Stimulated activated CD8-positive, alpha-beta memory T cell treated with anti-CD3 and anti-CD28 coated beads, Interleukin-7, amount 100 ng/mL, for 4 hours (primary cell): ENCODE measurements around the gene TBC1D22A.
"Not testable (repeated sequence)": the region's sequence is repeated elsewhere in the genome, so short reads cannot be mapped to it uniquely, and the experiment has no call there.

Experiments used
- DNase-seq, 2 donors: peaks; one replicate each; pipeline ENCODE4 v3.0.0-alpha.2; 2020; ENCODE audit warnings: low read depth in 2 of 2

TBC1D22A gene

DNA sequence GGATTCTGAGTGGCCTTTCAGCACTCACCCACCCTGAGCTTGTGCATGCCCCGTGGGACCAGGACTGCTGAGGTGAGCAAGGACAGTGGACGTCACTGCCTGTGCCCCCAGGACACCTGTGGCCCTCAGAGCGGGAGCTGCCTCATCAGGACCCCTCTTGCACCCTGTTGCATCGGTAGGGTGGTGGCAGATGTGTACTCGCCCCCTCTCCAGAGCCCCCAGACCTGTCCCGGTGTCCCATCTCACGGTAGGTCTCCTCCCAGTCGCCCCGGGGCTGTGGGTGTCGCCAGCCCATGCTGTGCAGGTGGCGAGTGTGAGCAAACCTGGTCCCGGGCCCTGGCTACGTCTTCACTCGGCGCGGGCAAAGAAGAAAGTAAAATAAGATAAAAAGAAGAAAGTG is 374.2 kb downstream of the TBC1D22A start:
- no peak for DNase-seq

DNA sequence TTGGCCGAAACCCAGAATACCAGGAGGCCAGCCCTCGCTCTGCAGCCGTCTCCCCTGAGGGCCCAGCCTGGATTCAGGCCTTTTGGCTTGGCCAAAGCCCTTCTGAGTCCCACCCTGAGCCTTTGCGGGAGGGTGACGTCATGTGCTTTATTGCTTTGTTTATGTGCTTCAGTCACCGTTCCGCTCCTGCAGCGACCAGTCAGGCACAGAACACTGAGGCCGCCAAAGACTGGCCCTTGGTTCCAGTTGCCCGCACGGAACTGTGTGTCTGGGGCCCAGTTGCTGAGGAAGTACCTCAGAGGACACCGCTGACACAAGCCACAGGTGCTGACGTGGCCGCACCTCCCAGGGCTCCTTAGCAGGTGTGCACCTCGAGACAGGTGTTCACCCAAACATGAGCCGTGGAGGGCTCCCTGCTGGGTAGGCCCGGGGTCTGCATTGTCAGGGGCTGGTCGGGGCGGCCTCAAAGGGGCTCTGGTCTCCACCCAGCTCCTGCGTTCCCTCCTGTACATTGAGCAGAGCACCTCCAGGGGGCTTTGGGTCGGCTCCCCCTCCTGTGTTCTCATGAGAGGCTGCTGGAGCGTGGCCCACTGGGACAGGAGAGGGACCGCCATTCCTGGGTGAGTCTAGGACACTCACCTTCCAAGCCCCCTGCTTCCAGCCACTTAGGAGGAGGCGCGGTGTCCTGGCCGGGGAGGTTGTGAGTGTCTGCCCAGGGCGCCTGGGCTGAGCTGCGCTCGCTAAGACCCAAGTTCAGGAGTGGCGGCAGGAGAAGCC is 376.8 kb downstream of the TBC1D22A start:
- DNase-seq: no peak

DNA sequence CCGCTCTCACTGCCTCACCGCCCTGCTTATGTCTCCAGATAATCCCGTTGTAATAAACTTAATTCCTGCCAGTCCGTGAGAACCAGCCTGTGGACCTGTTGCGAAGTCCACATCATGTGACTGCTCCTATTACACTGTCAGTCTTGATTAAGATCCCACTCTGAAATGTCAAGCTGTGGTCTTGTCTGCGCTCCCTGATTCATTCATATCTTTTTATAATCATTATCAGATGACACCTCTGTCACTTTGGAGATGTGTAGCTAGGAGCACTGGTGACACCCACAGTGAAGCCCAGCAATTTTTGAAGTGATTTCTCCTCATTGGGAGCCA is 377.3 kb downstream of the TBC1D22A start:
- DNase-seq: no peak

DNA sequence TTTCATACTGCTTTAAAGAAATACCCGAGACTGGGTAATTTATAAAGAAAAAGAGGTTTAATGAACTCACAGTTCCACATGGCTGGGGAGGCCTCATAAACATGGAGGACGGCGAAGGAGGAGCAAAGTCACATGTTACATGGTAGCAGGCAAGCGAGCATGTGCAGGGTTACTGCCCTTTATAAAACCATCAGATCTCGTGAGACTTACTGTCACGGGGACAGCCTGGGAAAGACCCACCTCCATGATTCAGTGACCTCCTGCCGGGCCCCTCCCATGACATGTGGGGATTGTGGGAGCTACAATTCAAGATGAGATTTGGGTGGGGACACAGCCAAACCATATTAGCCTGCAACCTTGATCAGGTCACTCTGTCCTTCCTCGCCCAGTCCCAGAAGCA is 378.5 kb downstream of the TBC1D22A start:
- not testable (repeated sequence) for DNase-seq

DNA sequence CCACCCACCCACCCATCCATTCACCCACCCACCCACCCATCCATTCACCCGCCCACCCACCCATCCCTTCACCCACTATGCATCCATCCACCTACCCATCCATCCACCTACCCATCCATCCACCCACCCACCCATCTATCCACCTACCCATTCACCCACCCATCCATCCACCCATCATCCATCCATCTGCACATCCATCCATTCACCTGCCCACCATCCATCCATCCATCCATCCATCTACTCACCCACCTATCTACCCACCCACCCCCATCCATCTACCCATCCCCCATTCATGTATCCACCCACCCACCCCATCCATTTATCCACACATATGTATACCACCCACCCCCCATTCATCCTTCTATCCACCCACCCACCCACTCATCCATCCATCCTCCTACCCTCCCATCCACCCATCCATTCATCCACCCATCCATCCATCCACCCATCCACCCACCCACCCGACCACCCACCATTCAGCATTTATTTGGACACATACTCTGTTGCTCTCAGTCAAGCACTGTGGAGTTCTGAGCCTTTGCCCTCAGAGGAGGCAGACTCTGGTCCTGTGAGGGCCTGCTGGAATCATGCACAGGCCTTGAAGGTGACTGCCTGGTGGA is 380.1 kb downstream of the TBC1D22A start:
- no peak for DNase-seq

DNA sequence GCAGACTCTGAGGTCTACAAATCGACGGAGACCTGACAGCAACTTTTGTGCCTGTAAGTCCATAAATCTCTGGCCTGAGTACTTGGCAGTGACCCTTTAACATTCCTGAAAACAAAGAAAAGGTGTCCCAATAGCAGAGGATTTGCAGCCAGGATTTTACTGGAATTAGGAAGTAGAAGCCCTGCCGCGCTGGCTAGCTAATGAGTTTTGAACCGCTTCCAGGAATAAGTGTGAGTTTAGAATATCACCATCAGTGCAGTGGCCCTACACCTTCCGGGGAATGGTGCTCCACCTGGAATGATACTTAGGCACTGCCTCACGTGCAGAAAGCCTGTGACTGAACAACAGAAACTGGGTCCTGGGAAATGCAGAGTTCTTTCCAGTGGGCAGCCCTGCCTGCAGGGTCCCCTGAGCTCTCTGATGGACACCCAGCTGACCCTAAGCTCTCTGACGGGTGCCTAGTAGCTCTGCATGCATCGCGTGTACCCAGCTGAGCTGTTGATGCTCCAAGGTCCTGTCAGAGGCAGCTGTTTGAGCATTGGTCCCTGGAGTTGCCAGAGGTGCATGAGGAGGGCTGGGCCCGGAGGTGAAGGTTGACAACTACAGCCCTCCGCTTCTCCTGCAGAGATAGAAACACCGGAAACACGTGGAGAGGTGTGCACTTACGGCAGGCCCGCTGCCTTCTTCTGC is 380.9 kb downstream of the TBC1D22A start:
- DNase-seq: no peak

DNA sequence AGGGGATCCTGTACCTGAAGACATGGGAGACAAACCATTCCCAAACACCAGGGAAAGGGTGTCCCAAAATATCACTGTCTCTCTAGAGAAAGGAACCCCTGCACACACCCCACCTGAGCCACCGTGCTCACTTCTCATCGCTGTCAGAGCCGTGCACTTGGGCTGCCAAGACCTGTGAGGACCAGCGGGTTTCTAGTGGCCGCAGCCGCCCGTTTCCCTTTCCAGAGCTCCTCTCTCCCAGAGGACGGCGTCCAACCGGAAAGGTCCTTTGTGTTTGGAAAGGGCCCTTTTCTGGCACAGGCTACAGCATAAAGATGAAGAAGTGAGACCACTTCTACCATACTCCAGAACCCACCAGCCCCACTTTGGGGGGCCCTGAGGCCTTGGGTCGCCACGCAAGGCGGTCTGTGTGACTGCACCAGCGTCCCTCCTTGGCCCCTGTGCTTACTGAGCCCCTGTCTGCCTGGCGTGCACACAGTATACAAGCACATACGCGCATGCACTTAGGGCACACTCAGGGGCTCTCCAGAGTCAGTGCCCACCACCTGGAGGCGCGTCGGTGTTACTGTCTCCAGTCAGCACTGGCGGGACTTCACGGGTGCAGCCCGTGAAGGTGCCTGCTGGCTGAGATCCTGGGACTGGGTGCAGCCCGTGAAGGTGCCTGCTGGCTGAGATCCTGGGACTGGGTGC is 381.8 kb downstream of the TBC1D22A start:
- no peak for DNase-seq

DNA sequence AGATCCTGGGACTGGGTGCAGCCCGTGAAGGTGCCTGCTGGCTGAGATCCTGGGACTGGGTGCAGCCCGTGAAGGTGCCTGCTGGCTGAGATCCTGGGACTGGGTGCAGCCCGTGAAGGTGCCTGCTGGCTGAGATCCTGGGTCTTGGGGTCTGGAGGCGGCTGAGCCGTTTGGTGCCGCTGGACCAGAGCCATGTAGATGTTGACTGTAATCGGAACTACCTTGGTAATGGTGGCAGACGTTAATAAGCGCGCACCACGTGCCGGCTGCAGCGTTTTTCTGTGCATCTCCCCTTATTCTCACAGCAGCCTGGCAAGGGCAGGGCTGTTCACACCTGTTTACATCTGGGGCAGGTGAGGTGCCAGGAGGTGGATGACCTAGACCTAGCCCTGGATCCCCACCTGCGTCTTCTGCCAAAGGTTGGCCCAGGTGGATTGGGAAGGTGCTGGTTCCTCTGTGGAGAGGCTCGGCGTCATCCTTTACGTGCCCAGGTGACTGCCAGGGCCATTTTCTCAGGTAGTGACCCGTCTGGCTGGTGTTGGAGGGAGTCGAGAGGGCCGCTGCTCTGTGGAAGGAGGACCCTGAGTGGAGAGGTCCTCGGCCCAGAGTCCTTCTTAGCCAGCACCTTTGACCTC is 382.5 kb downstream of the TBC1D22A start:
- no peak for DNase-seq

DNA sequence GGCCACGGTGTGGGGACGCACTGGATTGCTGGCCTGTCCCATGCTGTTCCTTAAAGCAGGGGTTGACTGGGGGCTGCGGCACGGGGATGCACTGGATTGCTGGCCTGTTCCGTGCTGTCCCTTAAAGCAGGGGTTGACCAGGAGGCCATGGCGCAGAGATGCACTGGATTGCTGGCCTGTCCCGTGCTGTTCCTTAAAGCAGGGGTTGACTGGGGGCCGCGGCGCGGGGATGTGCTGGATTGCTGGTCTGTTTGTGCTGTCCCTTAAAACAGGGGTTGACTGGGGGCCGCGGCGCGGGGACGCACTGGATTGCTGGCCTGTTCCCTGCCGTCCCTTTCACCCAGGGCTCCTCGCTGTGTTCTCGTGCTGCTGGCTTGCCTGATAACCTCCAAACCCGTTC is 383.4 kb downstream of the TBC1D22A start:
- DNase-seq: no peak

DNA sequence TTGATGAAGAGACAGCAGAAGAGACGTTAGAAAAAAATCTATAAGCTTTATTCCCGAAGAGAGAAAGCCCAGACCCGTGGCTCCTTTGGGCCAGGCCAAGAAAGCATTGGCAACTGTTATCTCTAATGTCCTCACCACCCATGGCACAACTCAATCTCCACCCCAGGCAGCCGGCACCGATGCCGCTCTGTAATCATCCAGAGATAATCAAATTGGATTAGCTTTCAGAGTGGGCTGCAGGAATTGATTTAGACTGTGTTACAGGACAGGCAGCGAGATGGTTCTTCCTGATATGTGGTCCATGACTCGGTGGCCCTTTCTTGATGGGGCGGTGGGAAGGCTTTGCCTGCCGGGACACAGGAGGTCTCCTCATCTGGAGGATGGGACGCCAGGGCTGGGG is 383.9 kb downstream of the TBC1D22A start:
- no peak for DNase-seq

DNA sequence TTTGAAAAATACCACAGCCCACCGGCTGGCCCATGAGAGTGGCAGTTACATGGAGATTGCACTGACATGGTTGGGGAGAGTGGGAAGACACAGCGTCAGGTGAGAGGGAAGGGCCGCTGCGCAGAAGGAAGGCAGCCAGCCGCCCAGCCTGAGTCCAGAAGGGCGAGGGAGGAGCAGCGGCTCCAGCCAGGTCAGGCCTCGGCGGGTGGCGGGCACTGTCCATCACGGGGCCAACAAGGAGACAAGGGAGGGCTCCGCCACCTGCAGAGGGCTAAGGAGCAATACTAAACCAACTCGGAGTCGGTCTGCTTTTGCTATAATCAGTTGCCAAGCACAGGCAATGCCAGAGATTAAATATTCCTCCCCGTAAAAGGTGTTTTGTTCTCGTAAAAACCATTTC is 384.5 kb downstream of the TBC1D22A start:
- DNase-seq: no peak

DNA sequence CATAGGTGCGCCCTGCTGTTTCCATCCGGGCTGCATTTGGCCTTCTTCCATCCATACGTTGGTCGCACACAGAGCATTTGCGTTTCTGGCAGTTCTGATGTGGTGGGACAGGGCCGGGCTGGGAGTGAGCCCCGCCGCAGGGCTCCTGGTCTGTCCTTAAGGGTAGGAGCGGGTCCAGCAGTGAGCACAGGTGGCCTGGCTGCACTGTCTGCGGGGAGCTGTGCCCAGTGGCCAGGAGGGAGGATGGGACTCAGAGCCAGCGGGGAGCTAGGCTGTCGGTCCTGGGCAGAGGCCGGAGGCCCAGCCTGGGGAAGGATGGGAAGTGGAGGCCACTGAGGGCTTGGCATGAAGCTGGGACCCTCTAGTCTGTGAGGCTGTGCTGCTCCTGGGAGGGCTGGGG is 385.1 kb downstream of the TBC1D22A start:
- DNase-seq: no peak

DNA sequence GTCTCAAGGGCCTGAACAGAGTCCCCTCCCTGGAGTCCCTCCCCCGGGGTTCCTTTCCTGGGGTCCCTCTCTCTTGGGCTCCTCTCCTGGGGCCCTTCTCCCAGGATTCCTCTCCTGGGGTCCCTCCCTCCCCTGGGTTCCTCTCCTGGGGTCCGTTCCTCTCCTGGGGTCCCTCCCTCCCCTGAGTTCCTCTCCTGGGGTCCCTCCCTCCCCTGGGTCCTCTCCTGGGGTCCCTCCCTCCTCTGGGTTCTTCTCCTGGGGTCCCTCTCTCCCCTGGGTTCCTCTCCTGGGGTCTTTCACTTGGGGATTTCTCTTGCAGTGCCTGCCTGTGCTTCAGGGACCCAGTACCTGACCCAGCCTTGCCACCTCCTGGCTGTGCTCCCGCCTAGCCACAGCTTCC is 386.1 kb downstream of the TBC1D22A start:
- no peak for DNase-seq

DNA sequence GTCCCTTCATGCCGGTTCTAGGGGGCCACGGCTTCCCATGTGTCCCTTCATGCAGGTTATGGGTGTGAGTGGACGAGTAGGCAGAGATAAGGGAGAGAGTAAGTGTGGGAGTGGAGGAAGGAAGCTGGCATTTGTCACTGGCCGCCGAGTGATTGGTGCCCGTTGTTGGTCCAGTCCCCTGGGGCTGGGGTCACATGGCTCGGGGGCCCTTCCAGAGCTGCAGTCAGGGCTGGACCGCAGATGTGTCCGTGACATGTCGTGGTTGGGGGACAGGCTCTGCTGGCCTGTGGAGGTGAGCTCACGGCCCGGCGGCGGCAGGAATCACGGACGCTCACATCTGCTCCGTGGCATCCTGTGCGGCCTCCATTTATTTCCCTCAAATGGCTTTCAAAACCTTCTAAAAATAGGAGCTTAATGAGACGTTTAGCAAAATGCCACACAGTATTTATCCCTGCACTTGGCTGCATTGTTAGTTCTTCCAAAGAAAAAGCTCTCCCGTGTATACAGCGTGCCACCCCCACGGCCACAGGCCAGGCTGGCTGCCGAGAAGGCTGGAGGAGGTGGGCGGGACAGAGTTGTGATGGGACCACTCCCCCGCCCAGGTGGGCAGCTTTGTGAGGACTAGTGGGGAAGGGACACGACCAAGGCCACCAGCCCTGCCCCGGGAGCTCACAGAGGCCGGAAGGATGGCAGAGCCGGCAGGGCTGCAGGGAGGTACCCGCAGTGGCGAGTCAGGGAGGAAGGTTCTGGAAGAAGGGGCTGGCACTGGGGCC is 386.7 kb downstream of the TBC1D22A start:
- DNase-seq: no peak

DNA sequence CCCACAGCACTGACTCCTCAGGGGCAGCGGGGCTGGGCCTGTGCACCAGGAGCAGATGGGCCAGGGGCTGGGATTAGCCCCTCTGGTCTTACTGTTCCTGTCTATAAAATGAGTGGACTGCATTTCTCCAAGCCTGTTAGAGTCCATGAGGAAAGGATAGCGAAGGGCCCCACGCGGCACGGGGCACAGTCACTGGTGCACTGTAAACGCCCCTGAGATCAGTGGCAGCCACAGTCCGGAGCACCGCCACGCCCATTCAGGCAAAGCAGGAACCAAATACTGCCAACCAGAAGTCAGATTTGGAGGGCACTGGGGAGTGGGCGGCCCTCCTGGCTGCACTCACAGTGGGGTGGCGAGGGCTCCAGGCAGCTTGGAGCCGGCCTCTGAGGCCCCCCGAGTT is 387.5 kb downstream of the TBC1D22A start:
- no peak for DNase-seq

DNA sequence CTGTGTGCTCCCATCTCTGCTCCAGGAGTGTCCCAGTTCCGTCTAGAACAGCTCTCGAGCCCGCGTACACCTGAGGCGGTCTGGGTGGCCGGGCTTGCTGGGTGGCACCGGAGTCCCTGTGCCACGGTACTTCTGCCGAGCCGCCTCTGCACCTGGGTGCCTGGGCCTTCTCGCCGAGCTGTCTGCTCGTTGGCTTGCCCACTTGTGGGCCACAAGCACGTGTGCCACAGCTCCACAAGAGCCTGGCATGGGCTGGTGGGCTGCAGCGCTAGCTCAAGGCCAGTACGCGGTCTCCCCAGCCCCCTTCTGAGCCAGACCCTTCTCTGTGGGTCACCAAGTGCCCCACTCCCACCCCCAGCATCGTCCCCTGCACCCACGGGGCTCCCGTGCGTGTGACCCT is 388.0 kb downstream of the TBC1D22A start:
- no peak for DNase-seq

DNA sequence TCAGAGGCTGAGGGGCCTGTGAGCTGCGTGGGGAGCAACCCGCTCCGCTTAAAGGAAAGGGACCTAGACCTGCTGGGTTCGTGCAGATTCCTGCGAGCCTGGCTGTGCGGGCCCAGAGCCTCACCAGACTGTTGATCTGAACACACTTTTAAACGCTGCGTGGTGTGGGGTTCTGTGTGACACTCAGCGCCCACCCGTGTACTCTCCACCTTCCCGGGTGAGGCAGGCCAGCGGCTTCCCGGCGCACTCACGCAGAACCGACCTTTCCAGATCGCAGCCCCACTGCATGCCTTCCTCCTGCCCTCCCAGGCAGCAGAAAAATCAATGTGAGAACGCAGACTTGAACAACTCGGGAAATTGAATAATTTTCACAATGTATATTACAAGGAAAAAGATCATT is 388.6 kb downstream of the TBC1D22A start:
- DNase-seq: no peak

DNA sequence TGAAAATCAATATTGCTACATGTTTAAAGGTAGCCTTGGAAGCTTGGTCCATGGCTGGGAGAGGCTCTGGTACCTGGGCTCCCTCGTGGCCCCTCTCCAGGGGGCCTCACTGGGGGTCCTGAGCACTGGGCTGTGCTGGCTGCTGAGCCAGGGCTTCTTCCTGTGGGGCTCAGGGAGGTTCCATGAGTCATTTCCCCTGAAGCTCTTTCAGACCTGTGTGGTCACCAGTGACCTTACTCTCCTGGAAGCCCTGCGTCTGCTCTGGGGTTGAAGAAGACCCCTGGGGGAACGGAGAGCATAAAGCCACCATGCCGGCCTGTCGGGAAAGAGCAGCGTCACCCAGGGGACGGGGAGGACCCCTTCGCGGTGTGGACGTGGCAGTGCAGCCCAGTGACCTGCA is 389.0 kb downstream of the TBC1D22A start:
- no peak for DNase-seq

DNA sequence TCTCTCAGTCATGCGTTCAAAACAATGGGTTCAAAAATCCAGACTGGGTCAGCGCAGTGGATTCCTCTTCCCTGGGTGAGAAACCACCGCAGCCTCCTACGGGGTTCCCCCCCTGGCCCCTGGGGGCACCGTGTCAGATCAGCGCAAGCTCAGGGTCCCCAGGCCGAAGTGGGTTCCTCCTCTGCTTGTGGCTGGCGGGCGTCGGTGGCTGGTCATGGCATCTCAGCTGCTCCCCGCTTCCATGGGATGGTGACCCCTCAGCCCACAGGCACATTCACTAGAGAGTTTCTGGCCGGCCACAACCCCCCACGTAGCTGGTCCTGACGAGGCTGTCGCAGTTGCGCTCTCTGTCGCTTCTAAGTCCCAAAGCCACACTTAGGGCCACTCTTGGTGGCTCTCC is 389.8 kb downstream of the TBC1D22A start:
- DNase-seq: no peak

DNA sequence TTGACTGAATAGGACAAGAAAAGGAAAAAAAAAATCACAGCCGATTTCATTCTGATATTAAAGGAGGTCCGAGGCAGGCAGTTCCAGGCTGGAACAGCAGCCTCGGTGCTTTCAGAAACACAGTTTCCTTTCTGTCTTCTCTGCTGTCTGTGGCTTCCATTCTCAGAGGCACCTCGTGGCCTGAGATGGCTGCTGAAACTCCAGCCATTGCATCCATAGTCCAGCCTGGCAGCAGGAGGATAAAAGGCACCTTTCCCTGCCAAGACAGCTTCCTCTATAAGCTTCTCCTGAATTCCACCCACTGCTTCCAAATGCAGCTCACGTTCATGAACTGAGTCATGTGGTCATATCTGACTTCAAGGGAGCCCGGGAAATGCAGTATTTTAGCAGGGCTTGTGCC is 390.5 kb downstream of the TBC1D22A start:
- DNase-seq: no peak

DNA sequence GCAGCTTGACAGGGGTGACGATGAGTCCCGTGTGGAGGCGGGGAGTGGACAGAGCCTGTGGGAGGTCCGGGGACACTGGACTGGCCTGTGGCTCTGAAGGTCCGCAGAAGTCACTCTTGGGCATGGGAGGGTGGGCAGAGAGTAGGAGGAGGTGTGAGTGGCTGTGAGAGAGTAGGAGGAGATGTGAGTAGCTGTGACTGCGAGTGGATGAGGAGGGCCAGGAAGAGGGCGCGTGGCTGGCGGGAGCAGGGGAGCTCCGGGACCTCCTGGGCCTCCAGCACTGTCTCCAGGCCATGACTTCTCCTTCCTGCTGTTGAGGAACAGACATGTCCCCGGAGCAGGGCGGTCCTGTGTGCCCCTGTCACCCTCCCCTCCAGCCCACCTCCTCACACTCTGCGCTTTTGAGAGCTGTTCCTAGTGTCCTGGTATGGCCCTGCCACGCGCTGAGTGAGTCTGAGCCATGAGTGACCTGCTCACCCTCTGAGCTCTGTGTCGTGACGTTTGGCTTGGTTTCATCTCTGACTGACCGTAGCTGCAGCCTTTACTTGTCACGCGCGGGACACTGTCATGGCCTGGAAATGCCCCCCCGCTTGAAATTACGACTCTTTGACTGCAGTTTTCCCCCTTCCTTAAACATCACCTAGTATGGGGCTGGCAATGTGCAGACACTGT is 391.5 kb downstream of the TBC1D22A start:
- no peak for DNase-seq
